Skin of body (tissue), 2 donors: Measurements from ENCODE around the gene DCLK2. TPM values are rescaled to one million over a fixed set of nuclear protein-coding genes. Genes with fewer than 3 reads are reported as not detected.

Experiments
- DNase-seq: peaks from one replicate; lab custom pipeline; 2025; lab: John Stamatoyannopoulos, UW
- total RNA-seq: library from RNA; depleted of rRNA; stranded (reverse); fragments of >200 nt; gene quantifications from one replicate; pipeline ENCODE4 v1.2.3, GENCODE V29; 2014

The DCLK2 gene
- total RNA-seq, 1 donor from 2014 or later, result 11.7 TPM

DNA sequence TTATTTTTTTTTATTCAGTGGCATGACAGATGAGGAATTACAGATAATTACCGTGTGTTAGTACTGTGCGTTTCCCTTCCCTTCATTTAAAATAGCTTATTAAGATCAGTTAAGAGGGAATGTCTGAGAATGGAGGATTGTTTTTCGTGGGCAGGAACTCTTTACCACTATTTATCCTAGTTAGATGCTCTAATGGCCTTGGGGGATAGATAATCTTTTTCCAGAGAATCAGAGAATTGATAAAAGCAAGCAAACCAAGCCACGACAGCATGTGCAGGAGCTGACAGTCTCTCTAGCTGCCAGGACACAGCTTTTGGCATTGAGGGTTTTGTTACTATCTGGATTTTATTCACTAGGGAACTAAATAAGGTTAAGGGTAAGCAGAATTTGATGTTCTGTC lies 128.7 kb downstream of the DCLK2 start:
- no peak for DNase-seq

- no peak for DNase-seq
Observed at GRCh38 chr4:150207871-150208270, 129.6 kb downstream of the DCLK2 start.

DNA sequence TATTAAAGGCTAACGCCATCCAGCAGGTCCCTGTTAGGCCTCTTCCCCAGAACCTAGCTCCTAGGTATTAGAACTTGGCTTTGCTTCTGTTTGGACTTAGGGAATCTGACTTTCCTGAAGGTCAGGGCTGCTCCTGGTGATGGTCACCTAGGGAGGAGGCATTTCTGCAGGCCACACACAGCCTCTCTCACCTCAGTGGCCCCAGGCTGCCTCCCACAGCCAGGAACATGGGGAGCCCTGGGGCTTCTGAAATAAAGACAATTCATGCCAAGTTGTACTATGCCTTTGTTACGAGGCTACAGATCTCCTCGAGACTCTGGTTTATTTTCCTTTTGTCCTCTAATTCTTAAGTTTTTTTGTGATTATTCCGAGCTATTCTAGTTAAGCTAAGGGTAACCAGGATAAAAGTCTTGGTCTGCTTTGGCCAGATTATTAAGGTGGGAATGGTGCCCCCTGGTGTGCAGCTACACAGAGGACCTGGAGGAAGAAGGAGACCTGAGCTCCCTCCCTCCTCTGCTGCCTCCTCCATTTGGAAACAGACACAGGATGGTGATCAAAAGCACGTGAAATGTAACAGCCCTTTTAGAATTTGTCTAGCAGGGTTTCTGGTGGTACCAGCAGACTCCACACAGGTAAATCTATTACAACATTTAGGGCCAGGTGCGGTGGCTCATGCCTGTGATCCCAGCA lies 131.0 kb downstream of the DCLK2 start:
- peak; percentile 5 for DNase-seq

GRCh38 chr4:150211016-150211415 lies 132.8 kb downstream of the DCLK2 start:
- no peak for DNase-seq

DNA sequence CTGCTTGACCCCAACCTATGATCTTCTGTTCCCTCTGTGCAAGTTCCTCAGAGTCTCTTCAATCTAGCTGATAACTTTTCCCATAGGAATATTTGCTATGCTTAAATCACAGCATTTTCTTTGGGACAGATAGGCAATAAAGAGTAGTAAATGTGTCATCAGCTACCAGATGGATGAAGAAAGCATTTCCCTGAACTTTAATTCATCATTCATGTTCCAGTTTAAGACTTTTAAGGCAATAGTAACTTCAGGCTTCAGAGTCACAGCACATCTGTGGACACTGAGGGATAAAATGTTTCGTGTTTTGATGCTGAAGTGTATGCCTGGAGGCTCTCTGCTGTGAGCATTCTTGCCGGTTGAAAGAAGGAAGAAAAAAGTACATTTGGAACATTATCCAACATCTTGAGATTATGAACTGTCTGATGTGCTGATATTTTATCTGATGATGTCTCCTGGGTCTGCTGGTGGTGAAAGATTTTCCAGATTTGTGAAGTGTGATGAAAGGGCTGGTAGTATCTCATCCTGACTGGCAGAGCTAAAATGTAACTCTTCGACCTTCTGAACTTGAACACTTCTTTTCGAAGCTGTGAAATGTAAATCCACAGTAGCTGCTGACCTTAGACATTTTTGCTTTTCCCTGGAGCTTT lies 133.7 kb downstream of the DCLK2 start:
- DNase-seq, result peak; percentile 36

GRCh38 chr4:150212485-150212884 lies 134.2 kb downstream of the DCLK2 start:
- no peak for DNase-seq

DNA sequence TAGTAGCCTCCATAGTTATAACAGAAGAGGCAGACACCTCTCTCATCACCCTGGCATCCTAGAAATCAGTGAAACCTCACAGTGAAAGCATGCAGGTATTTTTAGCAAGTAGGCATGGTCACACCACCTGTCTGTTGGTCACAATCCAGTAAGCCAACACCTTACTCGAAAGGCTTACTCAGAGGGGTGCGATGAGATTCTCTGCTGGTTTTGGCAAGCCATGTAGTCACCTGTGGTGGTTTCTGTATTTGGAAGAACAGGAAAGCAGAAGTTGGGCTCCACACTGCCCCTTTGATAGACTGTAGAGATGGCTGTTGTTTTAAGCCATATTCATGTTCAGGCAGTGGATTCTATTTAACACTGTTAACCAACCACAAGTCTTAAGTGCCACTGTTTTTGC lies 134.7 kb downstream of the DCLK2 start:
- DNase-seq, result no peak

DNA sequence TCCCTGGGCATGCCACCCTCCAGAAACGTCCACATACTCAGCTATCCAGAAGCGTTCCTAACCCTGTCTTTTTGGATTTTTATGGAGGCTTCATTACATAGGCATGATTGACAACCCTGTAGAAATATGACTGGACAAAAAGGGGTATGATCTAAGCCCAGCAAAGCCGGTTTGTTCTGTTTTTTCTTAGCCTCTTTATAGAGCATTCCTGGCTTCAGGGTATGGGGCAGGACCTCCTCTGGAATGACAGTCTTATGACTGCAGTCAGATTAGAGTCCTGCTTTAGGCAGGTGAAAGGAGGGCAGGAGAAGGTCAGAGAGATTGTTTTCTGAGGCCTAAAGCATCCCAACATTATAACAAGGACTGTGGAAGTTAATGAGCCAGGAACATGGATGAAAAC lies 137.4 kb downstream of the DCLK2 start:
- no peak for DNase-seq

GRCh38 chr4:150216726-150217125 lies 138.5 kb downstream of the DCLK2 start:
- DNase-seq, result no peak

- peak; percentile 30 for DNase-seq
Observed at GRCh38 chr4:150217192-150217591, 138.9 kb downstream of the DCLK2 start.

- DNase-seq, result no peak
Observed at GRCh38 chr4:150217808-150218207, 139.6 kb downstream of the DCLK2 start.

GRCh38 chr4:150218447-150218846 lies 140.2 kb downstream of the DCLK2 start:
- no peak for DNase-seq

- DNase-seq, result no peak
Observed at GRCh38 chr4:150219841-150220240, 141.6 kb downstream of the DCLK2 start.

- DNase-seq, result no peak
Observed at GRCh38 chr4:150224896-150225591, 146.8 kb downstream of the DCLK2 start.

- DNase-seq, result no peak
Observed at GRCh38 chr4:150229520-150229919, 151.3 kb downstream of the DCLK2 start.

GRCh38 chr4:150230561-150230960 lies 152.3 kb downstream of the DCLK2 start:
- no peak for DNase-seq

DNA sequence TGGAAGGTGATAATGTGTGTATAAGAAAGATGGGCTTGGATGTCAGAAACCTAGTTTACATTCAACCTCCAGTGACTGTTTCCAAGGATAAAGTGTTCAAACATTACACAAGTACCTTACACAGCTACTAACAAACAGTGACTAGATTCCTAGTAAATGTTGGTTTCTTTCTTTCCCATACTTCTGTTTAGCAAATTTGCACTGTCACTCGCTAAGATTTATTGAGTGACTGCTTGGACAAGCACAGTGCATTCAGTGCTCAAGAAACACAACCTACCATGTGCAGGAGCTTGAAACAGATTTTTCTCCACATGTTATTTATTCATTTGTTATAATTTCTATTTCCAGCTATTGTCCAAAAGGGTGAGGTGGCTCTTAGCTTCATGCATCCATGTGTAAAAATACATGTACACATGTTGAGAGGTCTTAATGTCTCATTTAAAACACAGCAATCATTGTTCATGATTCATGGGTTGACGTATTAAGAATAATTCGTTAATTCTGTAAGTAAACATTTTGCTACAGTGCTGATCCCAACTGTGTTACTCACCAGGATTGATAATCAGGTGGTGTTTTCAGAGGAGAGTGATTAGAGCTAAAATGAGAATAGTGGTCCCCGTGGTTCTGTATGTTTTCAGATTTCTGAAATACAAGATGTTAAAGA lies 153.0 kb downstream of the DCLK2 start:
- no peak for DNase-seq

DNA sequence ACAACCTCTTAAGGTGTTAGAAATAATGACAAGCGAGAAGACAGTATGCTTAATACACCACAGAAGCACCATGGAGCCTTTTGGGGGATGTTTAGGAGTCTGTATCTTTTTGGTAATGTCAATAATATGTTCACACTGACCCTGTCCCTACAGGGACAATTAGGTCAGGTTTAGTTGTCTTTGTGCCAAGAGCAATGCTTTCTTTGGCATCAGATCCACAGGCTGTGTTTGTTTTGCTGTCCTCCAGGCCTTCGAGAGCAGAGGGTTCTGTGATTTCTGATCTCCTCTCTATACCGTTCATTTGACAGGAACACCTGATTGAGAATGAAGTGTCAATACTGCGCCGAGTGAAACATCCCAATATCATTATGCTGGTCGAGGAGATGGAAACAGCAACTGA lies 153.8 kb downstream of the DCLK2 start:
- DNase-seq, result no peak

DNA sequence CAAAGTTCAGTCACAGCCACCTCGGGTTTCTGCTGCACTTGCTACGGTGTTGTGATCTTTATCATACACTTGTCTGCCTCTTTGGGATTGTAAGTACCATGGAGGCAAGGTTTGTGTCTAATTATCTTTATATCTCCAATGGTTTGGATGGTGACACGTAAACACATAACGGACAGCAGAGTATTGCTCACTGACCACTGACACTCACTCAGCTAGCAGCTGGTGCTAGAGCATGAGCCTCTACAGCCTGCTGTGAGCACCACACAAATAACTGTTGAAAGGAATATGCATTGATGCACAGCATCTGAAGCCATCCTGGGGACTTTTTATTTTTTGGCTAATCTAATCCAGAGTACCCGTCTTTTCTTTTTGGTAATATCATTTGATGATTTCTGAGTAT lies 156.0 kb downstream of the DCLK2 start:
- DNase-seq, result no peak

GRCh38 chr4:150235317-150235716 lies 157.1 kb downstream of the DCLK2 start:
- no peak for DNase-seq

DNA sequence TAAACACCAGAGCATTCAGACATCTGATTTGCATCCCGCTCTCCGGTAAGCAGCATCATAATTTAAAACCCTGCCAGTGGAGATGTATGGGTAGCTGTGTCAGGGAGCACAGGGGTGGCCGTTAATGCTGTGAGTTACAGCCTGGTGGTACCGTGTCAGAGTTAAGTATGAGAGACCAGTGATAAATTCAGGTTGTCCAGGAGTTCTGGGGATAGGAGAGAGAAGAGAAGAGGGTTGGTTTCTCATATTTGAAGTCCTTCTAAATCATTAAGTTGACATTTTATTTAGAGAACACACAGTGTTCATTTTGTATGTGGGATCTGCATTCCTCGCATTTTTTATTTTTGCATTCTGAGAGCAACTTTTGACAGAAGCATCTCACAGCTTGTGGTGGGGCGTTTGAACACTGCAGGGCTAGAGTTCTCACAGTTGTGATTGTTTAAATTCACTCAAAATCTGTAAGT lies 157.6 kb downstream of the DCLK2 start:
- no peak for DNase-seq

DNA sequence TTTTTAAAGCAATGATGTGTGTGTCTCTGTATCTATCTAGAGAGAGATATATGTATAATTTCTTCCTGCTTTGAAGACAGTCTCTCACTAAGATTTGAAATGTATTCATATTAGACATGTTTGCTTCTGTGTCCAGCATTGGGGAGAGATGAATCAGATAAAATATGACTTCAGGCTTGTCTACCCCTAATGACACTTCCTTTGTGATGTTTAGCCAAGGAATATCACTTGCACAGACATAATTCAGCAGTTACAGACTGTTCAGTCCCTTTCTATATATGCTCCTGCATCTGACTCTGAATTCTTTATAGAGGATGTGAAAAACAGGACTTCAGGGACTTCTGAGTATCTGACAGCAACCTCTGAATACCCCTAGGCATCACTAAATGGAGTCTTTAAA lies 158.4 kb downstream of the DCLK2 start:
- DNase-seq, result no peak
